GM21825 (cell line): ENCODE data around the gene PRSS58.

Source experiments
- ATAC-seq: cut with Tn5 transposase; IDR thresholded peaks from one replicate; pipeline ENCODE4 v1.9.1; 2021; ENCODE audit warnings: mild to moderate bottlenecking, moderate library complexity; ENCODE audit not compliant: unreplicated experiment

The PRSS58 gene

GRCh38 chr7:142228537-142229104 lies 29.2 kb downstream of the PRSS58 start:
- no peak for ATAC-seq
